HG03103 (cell line): ENCODE measurements around the gene ADAP1.
"Not testable (repeated sequence)": the region's sequence is repeated elsewhere in the genome, so short reads cannot be mapped to it uniquely, and the experiment has no call there.

ENCODE experiments used
- ATAC-seq: cut with Tn5 transposase; IDR thresholded peaks from one replicate; pipeline ENCODE4 v1.9.1; 2021; ENCODE audit warnings: low read depth; ENCODE audit not compliant: unreplicated experiment

ADAP1 gene

GRCh38 chr7:954330-955238 is at the start of gene ADAP1:
Gene ADAP1 (minus strand): TSS chr7:954680. CDS start chr7:954477, 203 bp downstream.
- peak; percentile 42 for ATAC-seq

- not testable (repeated sequence) for ATAC-seq
These were observed 48.0 kb upstream of the ADAP1 start for GRCh38 chr7:1002445-1002844.

- ATAC-seq = not testable (repeated sequence)
These were observed 47.5 kb upstream of the ADAP1 start for GRCh38 chr7:1002026-1002425.

- ATAC-seq = not testable (repeated sequence)
These were observed 46.7 kb upstream of the ADAP1 start for GRCh38 chr7:1001069-1001770.

GRCh38 chr7:999941-1000935 is 45.8 kb upstream of the ADAP1 start:
- no peak for ATAC-seq

- no peak for ATAC-seq
These were observed 44.8 kb upstream of the ADAP1 start for GRCh38 chr7:999149-999879.

- no peak for ATAC-seq
These were observed 43.2 kb upstream of the ADAP1 start for GRCh38 chr7:997404-998395.

- no peak for ATAC-seq
These were observed 41.8 kb upstream of the ADAP1 start for GRCh38 chr7:996079-996872.

- ATAC-seq = no peak
These were observed 41.1 kb upstream of the ADAP1 start for GRCh38 chr7:995571-995970.

- ATAC-seq = no peak
These were observed 40.3 kb upstream of the ADAP1 start for GRCh38 chr7:994592-995308.

- ATAC-seq = peak; percentile 81
These were observed 38.5 kb upstream of the ADAP1 start for GRCh38 chr7:992709-993607.

GRCh38 chr7:991729-992656 is 37.5 kb upstream of the ADAP1 start:
- no peak for ATAC-seq

- no peak for ATAC-seq
These were observed 36.7 kb upstream of the ADAP1 start for GRCh38 chr7:990933-991728.

- ATAC-seq = no peak
These were observed 36.0 kb upstream of the ADAP1 start for GRCh38 chr7:990352-990932.
